ENCODE measurements around the gene ZNRD2.
"Not testable (repeated sequence)": the region's sequence is repeated elsewhere in the genome, so short reads cannot be mapped to it uniquely, and the experiment has no call there.

ZNRD2 gene, protein sequence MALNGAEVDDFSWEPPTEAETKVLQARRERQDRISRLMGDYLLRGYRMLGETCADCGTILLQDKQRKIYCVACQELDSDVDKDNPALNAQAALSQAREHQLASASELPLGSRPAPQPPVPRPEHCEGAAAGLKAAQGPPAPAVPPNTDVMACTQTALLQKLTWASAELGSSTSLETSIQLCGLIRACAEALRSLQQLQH

GRCh38 chr11:65569973-65570918 is at the start of gene ZNRD2:
ZNRD2 (plus strand) TSS chr11:65570477; CDS start chr11:65570492, 15 bp downstream.
- DNase-seq = peak; percentile 97 to 99

GRCh38 chr11:65521777-65522521 is 48.3 kb upstream of the ZNRD2 start:
- not testable (repeated sequence) for DNase-seq

- not testable (repeated sequence) for DNase-seq
Measured at GRCh38 chr11:65522718-65523630, 47.3 kb upstream of the ZNRD2 start.

GRCh38 chr11:65523631-65523968 is 46.7 kb upstream of the ZNRD2 start:
- not testable (repeated sequence) for DNase-seq

- no peak for DNase-seq
Measured at GRCh38 chr11:65524014-65524740, 46.1 kb upstream of the ZNRD2 start.

DNA sequence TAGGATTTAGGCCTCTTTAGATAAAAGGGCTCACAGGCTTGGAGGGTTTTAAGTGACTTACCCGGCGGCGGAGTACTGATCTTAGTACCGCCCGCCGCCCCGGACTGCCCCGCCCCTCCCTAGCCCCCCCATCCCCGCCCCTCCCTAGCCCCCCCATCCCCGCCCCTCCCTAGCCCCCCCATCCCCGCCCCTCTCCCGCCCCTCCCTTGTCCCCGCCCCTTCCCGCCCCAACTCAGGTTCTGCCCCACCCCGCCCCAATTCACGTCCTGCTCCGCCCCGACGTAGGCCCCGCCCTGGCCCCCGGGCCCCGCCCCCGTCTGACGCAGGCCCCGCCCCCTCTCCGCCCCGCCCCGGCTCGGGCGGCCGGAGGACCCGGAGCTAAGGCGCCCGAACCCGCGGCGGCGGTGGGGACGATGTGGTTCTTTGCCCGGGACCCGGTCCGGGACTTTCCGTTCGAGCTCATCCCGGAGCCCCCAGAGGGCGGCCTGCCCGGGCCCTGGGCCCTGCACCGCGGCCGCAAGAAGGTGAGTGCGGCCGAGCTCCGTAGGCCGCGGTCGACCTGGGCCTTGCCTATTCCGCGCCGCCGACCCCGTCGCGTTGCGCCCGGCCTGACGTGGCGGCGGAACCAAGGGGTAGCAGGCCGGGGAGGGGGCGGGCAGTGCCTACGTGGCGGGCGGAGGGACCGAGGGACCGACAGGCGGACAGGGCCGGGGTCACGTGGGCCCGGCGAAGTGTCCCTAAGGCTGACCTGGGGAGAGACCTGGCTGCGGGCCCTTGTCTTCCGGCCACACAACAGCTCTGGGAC is 45.3 kb upstream of the ZNRD2 start, which contains the start of gene SCYL1:
TSS of gene SCYL1 (plus strand) at position 343 of the 805 bp plus-strand sequence. CDS start at position 414, 71 bp downstream.
- peak; percentile 46 to 84 for DNase-seq

GRCh38 chr11:65525546-65526480 is 44.5 kb upstream of the ZNRD2 start:
- DNase-seq = no peak

DNA sequence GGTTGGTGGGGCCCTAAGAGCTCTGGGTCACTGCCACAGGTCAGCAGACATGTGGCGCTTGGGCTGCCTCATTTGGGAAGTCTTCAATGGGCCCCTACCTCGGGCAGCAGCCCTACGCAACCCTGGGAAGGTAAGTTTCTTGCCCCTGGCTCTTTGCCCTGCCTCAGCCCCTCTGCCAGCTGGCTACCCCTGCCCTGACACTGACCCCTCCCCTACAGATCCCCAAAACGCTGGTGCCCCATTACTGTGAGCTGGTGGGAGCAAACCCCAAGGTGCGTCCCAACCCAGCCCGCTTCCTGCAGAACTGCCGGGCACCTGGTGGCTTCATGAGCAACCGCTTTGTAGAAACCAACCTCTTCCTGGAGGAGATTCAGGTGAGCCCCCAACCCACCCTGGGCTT is 43.5 kb upstream of the ZNRD2 start:
- no peak for DNase-seq

GRCh38 chr11:65528819-65529350 is 41.4 kb upstream of the ZNRD2 start:
- DNase-seq = no peak

GRCh38 chr11:65529475-65530156 is 40.7 kb upstream of the ZNRD2 start:
- DNase-seq = no peak

GRCh38 chr11:65530157-65530496 is 40.1 kb upstream of the ZNRD2 start:
- no peak for DNase-seq

DNA sequence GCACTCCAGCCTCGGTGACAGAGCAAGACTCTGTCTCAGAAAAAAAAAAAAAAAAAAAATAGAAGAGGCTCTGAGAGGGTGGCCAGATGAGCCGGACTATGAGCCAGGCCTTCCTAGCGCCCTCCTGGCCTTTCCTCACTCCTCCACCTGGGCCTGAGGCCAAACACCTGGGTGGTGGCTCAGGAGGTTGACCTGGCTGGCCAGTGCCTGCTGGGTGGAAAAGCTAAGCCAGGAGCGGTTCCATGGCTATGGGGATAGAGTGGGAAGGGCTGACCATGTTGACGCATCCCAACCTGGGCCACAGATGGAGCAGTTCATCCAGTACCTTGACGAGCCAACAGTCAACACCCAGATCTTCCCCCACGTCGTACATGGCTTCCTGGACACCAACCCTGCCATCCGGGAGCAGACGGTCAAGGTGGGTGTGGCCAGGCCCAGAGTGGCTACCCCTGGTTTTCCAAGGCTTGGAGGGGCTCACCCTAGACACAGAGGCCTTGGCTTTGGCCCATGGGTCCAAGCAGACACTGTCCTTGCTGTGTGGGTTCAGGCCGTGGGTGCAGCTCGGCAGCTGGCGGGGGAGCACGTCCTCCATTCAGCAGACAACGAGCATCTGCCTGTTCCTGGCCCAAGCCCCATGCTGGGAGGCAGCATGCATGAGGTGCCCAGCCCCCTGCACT is 37.8 kb upstream of the ZNRD2 start:
- no peak for DNase-seq

DNA sequence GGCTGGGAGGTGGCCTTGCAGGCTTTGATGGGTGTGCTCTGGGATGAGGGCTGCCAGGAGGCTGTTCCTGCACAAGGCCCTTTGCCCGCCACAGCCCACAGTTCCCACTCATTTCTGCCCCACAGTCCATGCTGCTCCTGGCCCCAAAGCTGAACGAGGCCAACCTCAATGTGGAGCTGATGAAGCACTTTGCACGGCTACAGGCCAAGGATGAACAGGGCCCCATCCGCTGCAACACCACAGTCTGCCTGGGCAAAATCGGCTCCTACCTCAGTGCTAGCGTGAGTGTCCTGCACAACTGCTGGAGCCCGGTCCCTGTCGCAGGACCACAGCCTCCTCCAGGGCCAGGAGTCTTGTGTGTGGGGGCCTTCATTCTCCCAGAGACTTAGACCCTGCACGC is 35.2 kb upstream of the ZNRD2 start:
- DNase-seq = no peak

- no peak for DNase-seq
Measured at GRCh38 chr11:65536412-65537295, 33.6 kb upstream of the ZNRD2 start.

DNA sequence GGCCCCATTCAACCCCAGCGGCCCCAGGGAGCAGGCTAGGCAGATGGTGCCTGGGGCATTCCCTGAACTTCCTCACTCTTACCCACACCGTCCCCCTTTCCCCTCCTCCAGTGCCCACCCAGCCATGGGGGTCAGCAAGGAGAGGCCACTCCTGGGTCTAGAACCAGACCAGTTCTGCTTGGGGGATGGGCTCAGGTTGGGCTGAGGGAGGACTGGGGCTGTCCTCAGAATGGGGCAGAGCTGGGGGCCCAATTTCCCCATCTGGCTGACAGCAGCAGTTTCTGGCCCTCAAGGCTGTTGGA is 33.0 kb upstream of the ZNRD2 start:
- no peak for DNase-seq

DNA sequence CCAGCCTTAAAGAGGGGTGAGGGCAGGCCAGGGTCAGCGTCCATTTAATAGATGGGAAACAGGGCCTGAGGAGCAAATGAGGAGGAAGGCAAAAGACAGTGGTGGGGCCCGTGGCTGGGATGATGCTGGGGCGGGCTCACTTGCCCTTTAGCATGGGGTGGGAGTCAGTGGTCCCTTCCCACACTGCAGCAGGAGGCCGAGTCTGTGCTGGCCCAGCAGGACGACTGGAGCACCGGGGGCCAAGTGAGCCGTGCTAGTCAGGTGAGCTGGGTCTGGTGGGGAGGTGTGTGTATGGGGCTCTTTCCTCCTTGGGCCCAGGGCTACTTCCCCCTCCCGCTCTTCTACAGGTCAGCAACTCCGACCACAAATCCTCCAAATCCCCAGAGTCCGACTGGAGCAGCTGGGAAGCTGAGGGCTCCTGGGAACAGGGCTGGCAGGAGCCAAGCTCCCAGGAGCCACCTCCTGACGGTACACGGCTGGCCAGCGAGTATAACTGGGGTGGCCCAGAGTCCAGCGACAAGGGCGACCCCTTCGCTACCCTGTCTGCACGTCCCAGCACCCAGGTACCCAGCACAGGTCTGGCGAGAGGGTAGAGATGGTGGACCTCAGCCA is 32.6 kb upstream of the ZNRD2 start:
- DNase-seq = no peak

Measured in NCI-H446 (cell line).